ENCODE data around the gene VPS13D. TPM values are rescaled to one million over a fixed set of nuclear protein-coding genes. Genes with fewer than 3 reads are reported as not detected.

The VPS13D gene
- total RNA-seq, 1 experiment from 2014 or later, result 31.6 TPM

DNA sequence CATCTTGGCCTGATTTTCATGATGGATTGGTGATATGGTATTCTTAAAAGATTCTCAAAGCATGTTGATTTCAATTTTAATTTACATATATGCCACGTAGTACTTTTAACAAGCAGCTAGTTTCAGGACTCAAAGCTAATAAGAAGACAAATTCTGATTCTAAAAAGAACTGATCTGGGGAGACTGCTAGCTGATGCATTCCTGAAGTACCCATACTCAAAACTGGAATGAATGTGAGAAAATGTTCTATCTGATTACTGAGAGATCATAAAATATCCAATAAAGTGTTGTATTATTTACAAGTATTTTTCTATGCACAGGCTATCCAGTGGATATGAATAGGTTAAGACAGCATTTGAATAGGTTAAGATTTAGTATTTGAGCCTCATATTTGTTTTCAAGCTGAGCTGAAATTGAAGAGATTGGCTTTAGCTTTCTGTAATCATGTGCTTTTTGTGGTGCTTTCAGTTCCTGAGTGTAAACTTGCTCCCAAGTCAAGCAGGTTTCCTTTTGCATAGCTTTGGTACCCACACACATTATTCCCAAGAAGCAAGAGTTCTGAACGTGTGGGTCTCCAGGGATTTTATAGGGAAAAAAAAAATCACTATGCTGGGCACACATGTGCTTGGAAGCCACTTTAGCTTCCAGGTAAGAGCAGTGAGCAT, 114.1 kb downstream of the VPS13D start:
- H2AFZ ChIP-seq (ENCODE audit: low read depth, low read length, poor library complexity, severe bottlenecking), result no peak overlapping the region
- no peaks in the 10 kb centered on the region for H3K27me3 ChIP-seq (ENCODE audit: insufficient read depth, low read length)
- no peaks in the 10 kb centered on the region for H3K9me3 ChIP-seq (ENCODE audit: control insufficient read depth in 1 of 2, insufficient read depth in 1 of 2, low read depth in 1 of 2, low read length in 2 of 2)
- H3K27ac ChIP-seq (ENCODE audit: low read depth, low read length), result no peak overlapping the region
- H3K36me3 ChIP-seq (ENCODE audit: control insufficient read depth in 1 of 2, insufficient read depth in 2 of 2, low read length in 2 of 2), result peaks cover 3 to 6% of the 10 kb centered on the region in 2 experiments; a peak in 2 of 4 replicates
- DNase-seq (ENCODE audit: low read depth, low spot score) (no peak), ATAC-seq (no peak)
- CTCF ChIA-PET, result no interaction called here
- no peaks in the 10 kb centered on the region for H4K20me1 ChIP-seq (ENCODE audit: insufficient read depth)
- RAD21 ChIA-PET (ENCODE audit: low non-redundant PET in 1 of 2, low total read pairs in 2 of 2, uncharacterized antibody in 2 of 2, unreplicated experiment in 2 of 2), result no interaction called here
- no peak overlapping the region for H3K4me2 ChIP-seq (ENCODE audit: low read length)
- no peaks in the 10 kb centered on the region for H3K9me2 ChIP-seq (ENCODE audit: insufficient read depth)
- no TSS peak for BruUV-seq (replicated peaks)
- H3K79me2 ChIP-seq (ENCODE audit: insufficient read depth, low read length), result no peaks in the 10 kb centered on the region
- POLR2A ChIA-PET, result no interaction called here
- TF ChIP-seq EZH2 (IDR thresholded peaks at IDR 0.05), result no peak
- no peak for TF ChIP-seq POLR2AphosphoS5 (IDR thresholded peaks at IDR 0.05; ENCODE audit: low read depth, low read length)
- no peak for TF ChIP-seq JUND (IDR thresholded peaks at IDR 0.05)
- no peak for TF ChIP-seq SRF (IDR thresholded peaks at IDR 0.05; ENCODE audit: low read depth)
- no peak for TF ChIP-seq RAD21 (IDR thresholded peaks at IDR 0.05; ENCODE audit: low read depth)
- no peak for TF ChIP-seq CEBPB (IDR thresholded peaks at IDR 0.05; ENCODE audit: low read depth)
- intact Hi-C loops (cut with micrococcal nuclease), result no loop called here
- no peak overlapping the region for H3K9ac ChIP-seq (ENCODE audit: low read length)
- peaks cover 0 to 5% of the 10 kb centered on the region in 2 experiments; a peak in 1 of 4 replicates for H3K4me1 ChIP-seq (ENCODE audit: control insufficient read depth in 1 of 2, insufficient read depth in 2 of 2, low read length in 2 of 2)
- no peak overlapping the region for H3K4me3 ChIP-seq (replicated peaks in 1 of 2; ENCODE audit: low read depth in 1 of 2, low read length in 2 of 2)

DNA sequence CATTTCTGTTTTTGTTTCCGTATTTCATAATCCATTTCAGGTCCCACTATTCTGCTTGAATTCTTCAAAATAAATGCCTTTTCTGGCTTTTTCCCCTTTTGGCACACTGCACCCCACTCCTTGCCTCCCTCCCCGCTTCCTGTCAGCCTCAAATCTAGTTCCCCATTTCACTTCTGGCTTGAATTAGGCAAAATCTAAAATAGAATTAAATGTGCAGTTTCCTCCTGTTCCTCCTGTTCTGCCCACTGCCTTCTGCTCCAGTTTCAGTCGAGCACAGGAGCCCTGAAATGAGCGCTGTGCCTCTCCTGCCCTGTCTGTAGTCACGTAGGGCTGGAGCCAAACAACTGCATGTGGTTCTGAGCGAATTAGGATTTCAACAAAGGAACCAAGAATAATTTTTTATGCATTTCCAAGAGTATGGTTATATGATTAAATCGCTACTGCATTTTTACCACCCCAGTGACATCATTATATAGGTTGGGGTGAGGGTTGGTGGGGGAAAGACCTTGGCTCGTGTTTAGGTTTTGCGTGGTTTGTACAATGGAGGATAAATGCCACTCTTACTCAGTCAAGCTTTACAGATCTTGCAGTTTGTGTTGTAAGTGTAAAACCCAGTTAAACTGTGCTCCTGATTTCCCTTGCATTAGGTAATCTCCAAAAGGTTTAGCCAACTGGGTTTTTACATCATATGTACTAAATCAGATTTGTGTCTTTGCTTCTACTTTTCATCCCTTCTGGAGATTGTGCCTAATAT, 114.9 kb downstream of the VPS13D start:
- H4K20me1 ChIP-seq (ENCODE audit: insufficient read depth), result no peaks in the 10 kb centered on the region
- TF ChIP-seq, protein P1, sequence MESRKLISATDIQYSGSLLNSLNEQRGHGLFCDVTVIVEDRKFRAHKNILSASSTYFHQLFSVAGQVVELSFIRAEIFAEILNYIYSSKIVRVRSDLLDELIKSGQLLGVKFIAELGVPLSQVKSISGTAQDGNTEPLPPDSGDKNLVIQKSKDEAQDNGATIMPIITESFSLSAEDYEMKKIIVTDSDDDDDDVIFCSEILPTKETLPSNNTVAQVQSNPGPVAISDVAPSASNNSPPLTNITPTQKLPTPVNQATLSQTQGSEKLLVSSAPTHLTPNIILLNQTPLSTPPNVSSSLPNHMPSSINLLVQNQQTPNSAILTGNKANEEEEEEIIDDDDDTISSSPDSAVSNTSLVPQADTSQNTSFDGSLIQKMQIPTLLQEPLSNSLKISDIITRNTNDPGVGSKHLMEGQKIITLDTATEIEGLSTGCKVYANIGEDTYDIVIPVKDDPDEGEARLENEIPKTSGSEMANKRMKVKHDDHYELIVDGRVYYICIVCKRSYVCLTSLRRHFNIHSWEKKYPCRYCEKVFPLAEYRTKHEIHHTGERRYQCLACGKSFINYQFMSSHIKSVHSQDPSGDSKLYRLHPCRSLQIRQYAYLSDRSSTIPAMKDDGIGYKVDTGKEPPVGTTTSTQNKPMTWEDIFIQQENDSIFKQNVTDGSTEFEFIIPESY (IDR thresholded peaks at IDR 0.05; ENCODE audit: extremely low read depth, insufficient replicate concordance, low read length), result no peak
- TF ChIP-seq EGR1 (IDR thresholded peaks at IDR 0.05; ENCODE audit: low read depth), result no peak
- no peak for TF ChIP-seq POLR2A (IDR thresholded peaks at IDR 0.05; ENCODE audit: borderline replicate concordance, extremely low read depth, insufficient read depth, insufficient read length)
- TF ChIP-seq, protein P2, sequence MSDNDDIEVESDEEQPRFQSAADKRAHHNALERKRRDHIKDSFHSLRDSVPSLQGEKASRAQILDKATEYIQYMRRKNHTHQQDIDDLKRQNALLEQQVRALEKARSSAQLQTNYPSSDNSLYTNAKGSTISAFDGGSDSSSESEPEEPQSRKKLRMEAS (IDR thresholded peaks at IDR 0.05), result no peak
- no peaks in the 10 kb centered on the region for H3K27me3 ChIP-seq (ENCODE audit: insufficient read depth, low read length)
- H3K9ac ChIP-seq (ENCODE audit: low read length), result no peak overlapping the region
- H3K4me3 ChIP-seq (replicated peaks in 1 of 2; ENCODE audit: low read depth in 1 of 2, low read length in 2 of 2), result no peak overlapping the region
- ChIA-PET CTCF (no interaction called here), POLR2A (no interaction called here), RAD21 (ENCODE audit: low non-redundant PET in 1 of 2, low total read pairs in 2 of 2, uncharacterized antibody in 2 of 2, unreplicated experiment in 2 of 2) (no interaction called here)
- no peak overlapping the region for H2AFZ ChIP-seq (ENCODE audit: low read depth, low read length, poor library complexity, severe bottlenecking)
- H3K36me3 ChIP-seq (ENCODE audit: control insufficient read depth in 1 of 2, insufficient read depth in 2 of 2, low read length in 2 of 2), result peaks cover 6 to 7% of the 10 kb centered on the region in 2 experiments; a peak in 3 of 4 replicates
- BruUV-seq (replicated peaks), result no TSS peak
- no peak overlapping the region for H3K4me2 ChIP-seq (ENCODE audit: low read length)
- intact Hi-C loops (cut with micrococcal nuclease), result no loop called here
- no peak overlapping the region for H3K27ac ChIP-seq (ENCODE audit: low read depth, low read length)
- no peaks in the 10 kb centered on the region for H3K9me2 ChIP-seq (ENCODE audit: insufficient read depth)
- no peaks in the 10 kb centered on the region for H3K9me3 ChIP-seq (ENCODE audit: control insufficient read depth in 1 of 2, insufficient read depth in 1 of 2, low read depth in 1 of 2, low read length in 2 of 2)
- H3K4me1 ChIP-seq (ENCODE audit: control insufficient read depth in 1 of 2, insufficient read depth in 2 of 2, low read length in 2 of 2), result peaks cover 0 to 5% of the 10 kb centered on the region in 2 experiments; a peak in 1 of 4 replicates
- no peaks in the 10 kb centered on the region for H3K79me2 ChIP-seq (ENCODE audit: insufficient read depth, low read length)
- DNase-seq (ENCODE audit: low read depth, low spot score) (no peak), ATAC-seq (no peak)

Data from HCT116 (cell line).